Esophagus squamous epithelium (tissue), 5 donors: ENCODE results near the gene GALK2. TPM values are rescaled to one million over a fixed set of nuclear protein-coding genes. Genes with fewer than 3 reads are reported as not detected.

ENCODE experiments used
- DNase-seq: peaks from one replicate; lab custom pipeline; 2025; lab: John Stamatoyannopoulos, UW
- H3K27ac ChIP-seq, 4 donors: fragments of 200-600 bp; sonication (generic); one replicate each; pipeline ENCODE4 v1.5.1; 2016 to 2019; ENCODE audit warnings: mild to moderate bottlenecking in 1 of 4
- H3K27me3 ChIP-seq, 4 donors: fragments of 200-600 bp; sonication (generic); 1 replicate in 3 of 4; 2 replicates in 1 of 4; pipeline versions ENCODE4 v1.5.1 to v1.6.0; 2017 to 2021; ENCODE audit warnings: antibody characterized with exemption in 1 of 4
- H3K36me3 ChIP-seq, 3 donors: fragments of 200-600 bp; sonication (generic); one replicate each; pipeline ENCODE4 v1.5.1; 2016 to 2019
- H3K4me1 ChIP-seq, 3 donors: fragments of 200-600 bp; sonication (generic); one replicate each; pipeline ENCODE4 v1.5.1; 2017 to 2019
- H3K4me3 ChIP-seq, 4 donors: fragments of 200-600 bp; sonication (generic); 1 replicate in 3 of 4; 2 replicates in 1 of 4; pipeline ENCODE4 v1.5.1; 2016 to 2019; ENCODE audit warnings: mild to moderate bottlenecking in 2 of 4, moderate library complexity in 1 of 4
- H3K9me3 ChIP-seq, 3 donors: fragments of 200-600 bp; sonication (generic); one replicate each; pipeline ENCODE4 v1.5.1; 2016 to 2019
- POLR2A ChIP-seq, 4 donors: fragments of 450-650 bp; IDR thresholded peaks; one replicate each; pipeline ENCODE4 v1.6.1; 2017; ENCODE audit warnings: antibody characterized with exemption in 4 of 4, mild to moderate bottlenecking in 4 of 4, moderate library complexity in 3 of 4
- WGBS, 2 donors: methylation state at CpG; one replicate each; pipeline ENCODE4 v1.1.5; 2018; 5-methylcytosine and 5-hydroxymethylcytosine counted together
- intact Hi-C: fragments of 100-400 bp; cut with DNase I; formaldehyde crosslinking; loops from one replicate; pipeline ENCODE4 v1.15.0; 2022
- total RNA-seq, 4 donors: library from RNA; depleted of rRNA; stranded (reverse); fragments of >200 nt; gene quantifications; one replicate each; pipeline ENCODE4 v1.1.0, GENCODE V29; 2016
- TF ChIP-seq, protein P1 (sequence below), 6 experiments: fragments of 450-650 bp in 4 of 6; fragments of 200-600 bp in 2 of 6; sonication (generic) in 2 of 6; IDR thresholded peaks; one replicate each; pipeline ENCODE4 v1.5.1; 2016 to 2019; ENCODE audit warnings: antibody characterized with exemption in 6 of 6, mild to moderate bottlenecking in 4 of 6, moderate library complexity in 4 of 6
- donor health status: DM: yes; HTN: yes; CAD: no.

GALK2 gene
- total RNA-seq, 4 donors from 2014 or later = 7.2 to 30.5 (median 21.4) TPM

DNA sequence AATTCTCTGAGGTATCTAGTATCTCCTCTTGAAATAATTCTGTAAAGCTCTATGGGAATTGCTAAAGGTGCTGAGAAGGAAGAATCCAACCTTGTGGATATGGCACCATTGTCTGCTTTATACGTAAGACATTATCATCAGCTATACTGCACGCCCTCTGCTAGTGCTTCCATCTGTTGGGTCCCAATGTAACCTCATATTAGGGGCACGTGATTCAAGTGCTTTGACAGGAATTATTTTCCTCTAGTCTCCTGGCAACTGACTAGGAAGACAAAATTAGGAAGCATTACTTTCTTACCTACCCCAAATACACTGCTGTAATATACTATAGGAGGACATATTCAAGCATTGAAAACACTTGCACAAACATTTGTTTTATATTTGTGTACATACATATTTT is 38.6 kb upstream of the GALK2 start:
- TF ChIP-seq POLR2A (IDR thresholded peaks at IDR 0.05) = no peak
- TF ChIP-seq, protein P1, sequence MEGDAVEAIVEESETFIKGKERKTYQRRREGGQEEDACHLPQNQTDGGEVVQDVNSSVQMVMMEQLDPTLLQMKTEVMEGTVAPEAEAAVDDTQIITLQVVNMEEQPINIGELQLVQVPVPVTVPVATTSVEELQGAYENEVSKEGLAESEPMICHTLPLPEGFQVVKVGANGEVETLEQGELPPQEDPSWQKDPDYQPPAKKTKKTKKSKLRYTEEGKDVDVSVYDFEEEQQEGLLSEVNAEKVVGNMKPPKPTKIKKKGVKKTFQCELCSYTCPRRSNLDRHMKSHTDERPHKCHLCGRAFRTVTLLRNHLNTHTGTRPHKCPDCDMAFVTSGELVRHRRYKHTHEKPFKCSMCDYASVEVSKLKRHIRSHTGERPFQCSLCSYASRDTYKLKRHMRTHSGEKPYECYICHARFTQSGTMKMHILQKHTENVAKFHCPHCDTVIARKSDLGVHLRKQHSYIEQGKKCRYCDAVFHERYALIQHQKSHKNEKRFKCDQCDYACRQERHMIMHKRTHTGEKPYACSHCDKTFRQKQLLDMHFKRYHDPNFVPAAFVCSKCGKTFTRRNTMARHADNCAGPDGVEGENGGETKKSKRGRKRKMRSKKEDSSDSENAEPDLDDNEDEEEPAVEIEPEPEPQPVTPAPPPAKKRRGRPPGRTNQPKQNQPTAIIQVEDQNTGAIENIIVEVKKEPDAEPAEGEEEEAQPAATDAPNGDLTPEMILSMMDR (IDR thresholded peaks at IDR 0.05) = no peak
- intact Hi-C loops = no loop called here
- Histone ChIP-seq H3K27ac (no peak overlapping the region), H3K27me3 (no peaks in the 10 kb centered on the region), H3K9me3 (no peaks in the 10 kb centered on the region), H3K4me3 (no peak overlapping the region), H3K36me3 (peaks cover 0 to 97% (median 18%) of the 10 kb centered on the region in 3 donors), H3K4me1 (no peaks in the 10 kb centered on the region)
- WGBS, 2 donors = 69 to 89% methylated on average over 3 of the region's 3 CpGs
- no peak for DNase-seq

DNA sequence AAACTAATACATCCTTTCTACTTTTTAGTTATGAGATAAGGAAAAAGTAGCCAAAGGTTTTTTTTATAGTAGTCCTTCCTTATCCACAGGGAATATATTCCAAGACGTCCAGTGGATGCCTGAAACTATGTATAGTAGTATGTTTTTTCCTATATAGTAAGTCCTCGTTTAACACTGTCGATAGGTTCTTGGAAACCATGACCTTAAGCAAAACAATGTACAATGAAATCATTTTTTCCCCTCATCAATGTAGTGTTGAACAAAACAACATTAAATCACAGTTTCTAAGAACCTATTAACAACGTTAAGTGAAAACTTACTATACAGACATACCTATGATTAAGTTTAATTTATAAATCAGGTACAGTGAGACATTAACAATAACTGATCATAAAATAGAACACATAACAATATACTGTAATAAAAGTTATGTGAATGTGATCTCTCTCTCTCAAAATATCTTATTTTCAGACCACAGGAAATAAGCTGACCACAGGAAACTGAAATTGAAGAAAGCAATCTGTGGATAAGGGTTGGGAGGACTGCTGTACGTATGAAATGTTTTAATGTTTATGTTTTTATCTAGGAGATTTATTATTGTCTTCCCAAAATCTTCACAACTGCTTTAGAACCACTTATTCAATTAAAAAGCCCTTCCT is 35.2 kb upstream of the GALK2 start:
- intact Hi-C loops = no loop called here
- H3K36me3 ChIP-seq = peaks cover 3 to 97% (median 18%) of the 10 kb centered on the region in 3 donors

DNA sequence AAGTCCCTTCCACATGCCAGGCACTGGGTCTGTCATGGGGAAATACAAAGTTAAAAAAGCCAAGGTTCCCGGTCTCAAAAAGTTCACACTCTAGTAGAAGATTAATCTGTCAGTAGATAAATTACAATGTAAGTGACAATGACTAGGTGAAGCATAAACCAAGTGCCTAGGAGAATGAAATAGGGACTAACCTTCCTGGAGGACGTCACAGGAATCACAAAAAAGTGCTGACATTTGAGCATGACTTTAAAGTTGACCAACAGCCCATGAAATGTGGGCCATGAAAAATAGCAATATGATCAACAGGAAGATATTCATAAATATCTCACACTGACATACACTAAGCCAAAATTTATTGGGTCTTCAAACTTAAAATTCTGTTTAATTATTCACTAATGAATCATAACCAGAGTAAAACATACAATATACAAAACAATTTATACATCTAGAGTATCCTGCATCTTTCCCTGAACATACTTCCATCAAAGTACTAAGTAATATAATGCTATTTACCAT is 34.6 kb upstream of the GALK2 start:
- TF ChIP-seq, protein P1 (IDR thresholded peaks at IDR 0.05) = no peak
- no peak for TF ChIP-seq POLR2A (IDR thresholded peaks at IDR 0.05)
- H3K27me3 ChIP-seq = no peaks in the 10 kb centered on the region
- H3K4me1 ChIP-seq = no peaks in the 10 kb centered on the region
- no peaks in the 10 kb centered on the region for H3K9me3 ChIP-seq
- peaks cover 3 to 97% (median 18%) of the 10 kb centered on the region in 3 donors for H3K36me3 ChIP-seq
- H3K4me3 ChIP-seq = no peak overlapping the region
- H3K27ac ChIP-seq = no peak overlapping the region
- WGBS, 2 donors = 52 to 64% methylated on average over 2 of the region's 2 CpGs
- no peak for DNase-seq
- intact Hi-C loops = no loop called here

More for the DNA sequence above, 35.2 kb upstream of the GALK2 start:
- Histone ChIP-seq H3K4me3 (no peak overlapping the region), H3K27me3 (no peaks in the 10 kb centered on the region), H3K9me3 (no peaks in the 10 kb centered on the region), H3K4me1 (no peaks in the 10 kb centered on the region), H3K27ac (no peak overlapping the region)
- WGBS, 2 donors = 67 to 71% methylated on average over 5 of the region's 5 CpGs
- DNase-seq = no peak
- TF ChIP-seq, protein P1 (IDR thresholded peaks at IDR 0.05) = no peak
- no peak for TF ChIP-seq POLR2A (IDR thresholded peaks at IDR 0.05)

DNA sequence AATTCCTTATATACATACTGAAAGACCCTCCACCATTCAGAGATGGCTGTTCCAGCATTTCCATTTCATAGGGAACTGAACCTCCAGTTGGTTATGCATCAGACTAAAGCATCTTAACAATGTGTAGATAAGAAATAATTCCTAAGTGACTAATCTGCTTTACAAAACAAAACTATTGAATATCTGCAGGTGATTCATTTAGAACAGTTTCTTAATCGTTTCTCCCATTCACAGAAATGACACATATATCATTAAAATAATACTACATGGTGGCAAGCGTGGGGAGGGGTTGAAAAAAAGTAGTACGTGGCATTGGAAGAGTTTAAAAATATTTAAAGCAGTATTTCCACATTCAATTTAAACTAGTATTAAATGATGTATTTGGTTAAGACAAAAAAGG is 34.1 kb upstream of the GALK2 start:
- no peaks in the 10 kb centered on the region for H3K27me3 ChIP-seq
- DNase-seq = no peak
- no peaks in the 10 kb centered on the region for H3K9me3 ChIP-seq
- intact Hi-C loops = no loop called here
- WGBS, 2 donors = 33 to 66% methylated on average over 3 of the region's 3 CpGs
- no peak overlapping the region for H3K27ac ChIP-seq
- no peak overlapping the region for H3K4me3 ChIP-seq
- H3K4me1 ChIP-seq = no peaks in the 10 kb centered on the region
- H3K36me3 ChIP-seq = peaks cover 3 to 98% (median 18%) of the 10 kb centered on the region in 3 donors
- TF ChIP-seq POLR2A (IDR thresholded peaks at IDR 0.05) = no peak
- TF ChIP-seq, protein P1 (IDR thresholded peaks at IDR 0.05) = no peak

DNA sequence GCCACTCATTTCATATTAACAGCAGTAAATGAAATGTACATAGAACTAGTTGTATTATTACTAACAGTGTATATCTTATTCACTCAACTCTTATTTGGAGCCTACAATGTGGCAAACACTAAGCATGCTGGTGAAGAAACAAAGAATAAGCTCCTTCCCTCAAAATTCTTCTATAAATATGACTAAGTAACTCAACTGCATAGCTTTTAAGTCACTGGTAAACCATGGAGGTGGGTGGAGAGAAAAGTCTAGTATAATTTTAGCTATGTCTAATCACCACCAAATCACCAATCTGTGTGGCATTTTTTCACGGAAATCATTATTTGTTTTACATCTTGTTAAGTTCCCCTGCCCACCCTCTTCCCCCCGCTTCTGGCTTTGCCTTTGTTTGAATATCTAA is 32.2 kb upstream of the GALK2 start:
- peaks cover 3 to 99% (median 22%) of the 10 kb centered on the region in 3 donors for H3K36me3 ChIP-seq
- intact Hi-C loops = no loop called here
- TF ChIP-seq, protein P1 (IDR thresholded peaks at IDR 0.05) = no peak
- no peak for TF ChIP-seq POLR2A (IDR thresholded peaks at IDR 0.05)
- H3K27me3 ChIP-seq = no peaks in the 10 kb centered on the region
- no peak for DNase-seq
- 83 to 89% methylated on average over 2 of the region's 2 CpGs for WGBS, 2 donors
- H3K9me3 ChIP-seq = no peaks in the 10 kb centered on the region
- H3K4me1 ChIP-seq = no peaks in the 10 kb centered on the region
- H3K27ac ChIP-seq = no peak overlapping the region
- no peak overlapping the region for H3K4me3 ChIP-seq
